Measurements from ENCODE around the gene PTPN12. TPM values are rescaled to one million over a fixed set of nuclear protein-coding genes. Genes with fewer than 3 reads are reported as not detected.
"Not testable (repeated sequence)": the region's sequence is repeated elsewhere in the genome, so short reads cannot be mapped to it uniquely, and the experiment has no call there.

PTPN12 gene
- total RNA-seq, 2 donors from 2014 or later: 70.5 to 173 TPM

DNA sequence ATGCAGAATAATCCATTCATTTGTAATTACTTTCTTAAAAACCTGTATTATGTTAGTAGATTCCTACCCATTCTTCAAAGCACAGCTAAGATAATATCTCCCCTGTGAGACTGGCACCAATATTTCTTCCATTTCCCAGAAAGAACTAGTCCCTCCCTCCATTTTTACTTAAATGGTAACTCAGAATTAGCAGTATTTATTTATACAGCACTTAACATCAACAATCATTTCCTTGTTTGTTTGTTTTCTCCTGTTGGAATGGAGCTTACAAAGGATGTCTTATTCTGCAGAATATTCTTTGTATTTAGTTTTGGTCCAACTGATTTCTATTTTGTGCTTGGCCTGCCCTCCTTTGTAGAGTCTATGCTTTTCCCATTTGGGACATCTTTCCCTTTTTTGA, 32.1 kb upstream of the PTPN12 start:
- TF ChIP-seq CTCF (IDR thresholded peaks at IDR 0.05): no peak
- ATAC-seq (ENCODE audit: insufficient number of reproducible peaks, low FRiP score, low read depth): no peak
- DNase-seq (ENCODE audit: low spot score): no peak

DNA sequence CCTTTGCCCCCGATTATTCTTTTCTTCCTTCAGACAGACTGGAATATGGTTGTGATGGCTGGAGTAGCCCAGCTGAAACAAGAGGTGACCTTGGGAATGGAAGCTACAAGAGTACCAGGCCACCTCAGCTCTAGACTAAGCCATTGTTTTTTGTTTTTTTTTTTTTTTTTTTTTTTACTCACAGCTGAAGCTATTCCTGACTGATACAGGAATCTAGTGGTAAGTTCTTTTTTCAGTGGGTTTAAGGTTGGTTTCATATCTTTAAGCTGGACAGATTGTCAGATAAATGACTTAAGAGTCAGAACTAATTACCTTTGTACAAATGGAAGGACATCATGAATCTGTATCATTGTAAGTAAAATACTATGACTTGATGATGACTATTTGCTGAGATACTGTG, 30.2 kb upstream of the PTPN12 start:
- no peak for TF ChIP-seq CTCF (IDR thresholded peaks at IDR 0.05)
- DNase-seq (ENCODE audit: low spot score) (no peak), ATAC-seq (ENCODE audit: insufficient number of reproducible peaks, low FRiP score, low read depth) (no peak)
- H3K4me1 ChIP-seq (ENCODE audit: control insufficient read depth in 1 of 2, low read depth in 2 of 2): no peaks in the 10 kb centered on the region
- no peaks in the 10 kb centered on the region for H3K36me3 ChIP-seq
- H3K27ac ChIP-seq: no peak overlapping the region
- H3K4me3 ChIP-seq: no peak overlapping the region
- H3K27me3 ChIP-seq (replicated peaks; ENCODE audit: insufficient read depth): no peaks in the 10 kb centered on the region
- H3K9me3 ChIP-seq: no peaks in the 10 kb centered on the region

More for the DNA sequence above, 32.1 kb upstream of the PTPN12 start:
- Histone ChIP-seq H3K9me3 (no peaks in the 10 kb centered on the region), H3K4me1 (ENCODE audit: control insufficient read depth in 1 of 2, low read depth in 2 of 2) (no peaks in the 10 kb centered on the region), H3K27ac (no peak overlapping the region), H3K36me3 (no peaks in the 10 kb centered on the region), H3K4me3 (no peak overlapping the region), H3K27me3 (replicated peaks; ENCODE audit: insufficient read depth) (no peaks in the 10 kb centered on the region)

GRCh38 chr7:77513002-77513670, 24.0 kb upstream of the PTPN12 start:
- ATAC-seq (ENCODE audit: insufficient number of reproducible peaks, low FRiP score, low read depth); H3K9me3 ChIP-seq; DNase-seq (ENCODE audit: low spot score); H3K27ac ChIP-seq; H3K36me3 ChIP-seq; H3K4me1 ChIP-seq (ENCODE audit: control insufficient read depth in 1 of 2, low read depth in 2 of 2); H3K27me3 ChIP-seq (replicated peaks; ENCODE audit: insufficient read depth); H3K4me3 ChIP-seq: not testable (repeated sequence)

GRCh38 chr7:77516085-77516484, 21.0 kb upstream of the PTPN12 start:
- no peak for ATAC-seq (ENCODE audit: insufficient number of reproducible peaks, low FRiP score, low read depth)
- H3K4me1 ChIP-seq (ENCODE audit: control insufficient read depth in 1 of 2, low read depth in 2 of 2): no peaks in the 10 kb centered on the region
- TF ChIP-seq CTCF (IDR thresholded peaks at IDR 0.05): no peak

DNA sequence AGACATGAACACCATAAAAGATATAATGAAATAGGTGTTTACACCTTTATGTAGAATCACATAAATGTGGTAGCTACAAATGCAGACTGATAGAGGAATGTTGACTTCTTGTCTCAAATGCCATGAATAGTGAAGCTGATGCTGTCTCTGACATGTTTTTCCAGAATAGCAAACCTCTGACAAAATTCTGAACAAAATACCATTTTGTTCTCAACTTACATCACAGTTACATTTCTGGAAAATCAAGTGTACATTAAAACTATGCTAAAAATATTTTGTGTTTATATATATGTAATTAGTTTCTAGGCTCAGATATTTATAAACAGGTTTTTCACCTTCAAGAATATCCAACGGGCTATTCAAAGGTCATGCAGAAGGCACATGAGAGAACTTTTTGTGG, 16.8 kb upstream of the PTPN12 start:
- Histone ChIP-seq H3K9me3 (no peaks in the 10 kb centered on the region), H3K4me3 (no peak overlapping the region), H3K27me3 (replicated peaks; ENCODE audit: insufficient read depth) (no peaks in the 10 kb centered on the region), H3K27ac (no peak overlapping the region), H3K4me1 (ENCODE audit: control insufficient read depth in 1 of 2, low read depth in 2 of 2) (no peaks in the 10 kb centered on the region), H3K36me3 (no peaks in the 10 kb centered on the region)
- no peak for TF ChIP-seq CTCF (IDR thresholded peaks at IDR 0.05)
- DNase-seq (ENCODE audit: low spot score) (no peak), ATAC-seq (ENCODE audit: insufficient number of reproducible peaks, low FRiP score, low read depth) (no peak)

More at GRCh38 chr7:77516085-77516484, 21.0 kb upstream of the PTPN12 start:
- H3K9me3 ChIP-seq: no peaks in the 10 kb centered on the region
- no peak overlapping the region for H3K27ac ChIP-seq
- H3K4me3 ChIP-seq: no peak overlapping the region
- no peak for DNase-seq (ENCODE audit: low spot score)
- H3K36me3 ChIP-seq: no peaks in the 10 kb centered on the region
- no peaks in the 10 kb centered on the region for H3K27me3 ChIP-seq (replicated peaks; ENCODE audit: insufficient read depth)

- not testable (repeated sequence) for DNase-seq (ENCODE audit: low spot score); H3K27me3 ChIP-seq (replicated peaks; ENCODE audit: insufficient read depth); H3K27ac ChIP-seq; ATAC-seq (ENCODE audit: insufficient number of reproducible peaks, low FRiP score, low read depth); H3K4me3 ChIP-seq; H3K9me3 ChIP-seq; H3K4me1 ChIP-seq (ENCODE audit: control insufficient read depth in 1 of 2, low read depth in 2 of 2); H3K36me3 ChIP-seq
Measured at GRCh38 chr7:77521537-77521936, 15.6 kb upstream of the PTPN12 start.

Data from thoracic aorta (tissue), 2 donors.